Measurements from ENCODE around the gene DAZAP1. TPM values are rescaled to one million over a fixed set of nuclear protein-coding genes. Genes with fewer than 3 reads are reported as not detected.
"Not testable (repeated sequence)": the region's sequence is repeated elsewhere in the genome, so short reads cannot be mapped to it uniquely, and the experiment has no call there.

Gene DAZAP1
- total RNA-seq, 2 donors from 2014 or later = 233 to 282 TPM

DNA sequence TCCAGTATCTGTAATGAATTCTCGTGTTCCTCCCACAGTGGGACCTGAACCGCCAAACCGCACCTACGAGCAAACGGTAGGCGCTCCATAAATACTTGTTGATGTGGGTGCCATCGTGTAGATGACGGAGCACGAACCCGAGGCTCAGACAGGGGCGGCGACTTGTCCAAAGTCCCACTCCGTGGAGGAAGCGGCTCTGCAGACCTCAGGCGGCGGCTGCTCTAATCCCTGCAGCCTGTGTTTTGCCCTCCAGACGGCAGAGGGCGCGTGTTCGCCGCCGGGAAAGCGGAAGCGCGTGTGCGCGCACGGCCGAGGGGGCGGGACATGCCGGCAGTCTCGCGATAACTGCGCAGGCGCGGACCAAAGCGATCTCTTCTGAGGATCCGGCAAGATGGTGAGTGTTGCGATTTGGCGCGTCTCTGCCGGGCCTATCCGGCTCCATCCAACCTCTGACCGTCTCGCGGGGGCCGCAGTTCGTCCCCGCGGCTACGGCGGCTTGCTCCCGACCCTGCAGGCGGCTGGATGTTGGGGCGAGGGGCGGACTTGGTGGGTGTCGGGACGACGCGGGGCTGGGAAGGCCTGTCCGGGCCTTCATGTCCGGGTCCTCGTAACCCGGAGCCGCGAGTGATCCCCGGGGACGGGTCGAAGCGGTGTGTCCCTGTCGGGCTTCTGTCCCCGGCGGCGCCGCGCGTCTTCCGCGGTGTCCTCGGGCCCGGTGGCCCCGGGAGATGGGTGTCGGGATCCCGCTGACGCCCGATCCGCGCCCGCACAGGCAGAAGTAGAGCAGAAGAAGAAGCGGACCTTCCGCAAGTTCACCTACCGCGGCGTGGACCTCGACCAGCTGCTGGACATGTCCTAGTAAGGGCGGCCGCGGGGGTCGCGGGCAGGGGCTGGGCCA lies 30.9 kb downstream of the DAZAP1 start, which contains the start of gene RPS15:
RPS15 (plus strand) TSS at position 362 of the 898 bp plus-strand sequence; CDS start at position 392, 30 bp downstream.
- peak; percentile 96 for DNase-seq (ENCODE audit: low spot score)
- H3K36me3 Mint-ChIP-seq = no peaks in the 10 kb centered on the region
- no peaks in the 10 kb centered on the region for H3K27me3 Mint-ChIP-seq
- H3K4me3 Mint-ChIP-seq = peak within 1 kb of the TSS; percentile 91
- peaks cover 8 to 22% of the 10 kb centered on the region in 2 donors for H3K4me1 Mint-ChIP-seq (ENCODE audit: low read depth in 2 of 2)
- peak; percentile 92 to 94 for ATAC-seq
- H3K27ac Mint-ChIP-seq = peak within 1 kb of the TSS; percentile 95 to 98
- H3K9me3 Mint-ChIP-seq = no peaks in the 10 kb centered on the region

DNA sequence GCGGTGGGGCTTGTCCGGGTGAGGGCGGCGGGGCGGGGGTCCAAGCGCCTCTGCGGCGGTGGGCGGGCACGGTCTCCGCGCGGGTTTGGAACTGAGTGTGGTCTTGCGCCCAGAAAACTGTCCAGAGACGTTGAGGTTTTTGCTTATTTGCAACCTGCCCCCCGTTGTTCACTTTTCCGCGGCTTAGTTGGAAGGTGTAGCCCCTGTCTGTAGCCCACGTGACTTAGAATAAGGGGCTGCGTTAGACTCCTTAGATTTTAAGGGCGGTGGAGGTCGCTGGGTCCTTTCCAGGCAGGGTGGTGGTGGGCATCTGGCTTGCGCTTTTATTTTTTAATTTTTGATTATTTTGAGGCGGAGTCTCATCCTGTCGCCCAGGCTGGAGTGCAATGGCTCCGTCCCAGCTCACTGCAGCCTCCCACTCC lies 31.6 kb downstream of the DAZAP1 start:
- no peak for DNase-seq (ENCODE audit: low spot score)
- no peak for ATAC-seq
- Mint-ChIP-seq H3K27me3 (no peaks in the 10 kb centered on the region), H3K36me3 (no peaks in the 10 kb centered on the region), H3K27ac (peak overlapping the region; percentile 95 to 98), H3K9me3 (no peaks in the 10 kb centered on the region), H3K4me3 (peak overlapping the region; percentile 91), H3K4me1 (ENCODE audit: low read depth in 2 of 2) (peaks cover 8 to 22% of the 10 kb centered on the region in 2 donors)

DNA sequence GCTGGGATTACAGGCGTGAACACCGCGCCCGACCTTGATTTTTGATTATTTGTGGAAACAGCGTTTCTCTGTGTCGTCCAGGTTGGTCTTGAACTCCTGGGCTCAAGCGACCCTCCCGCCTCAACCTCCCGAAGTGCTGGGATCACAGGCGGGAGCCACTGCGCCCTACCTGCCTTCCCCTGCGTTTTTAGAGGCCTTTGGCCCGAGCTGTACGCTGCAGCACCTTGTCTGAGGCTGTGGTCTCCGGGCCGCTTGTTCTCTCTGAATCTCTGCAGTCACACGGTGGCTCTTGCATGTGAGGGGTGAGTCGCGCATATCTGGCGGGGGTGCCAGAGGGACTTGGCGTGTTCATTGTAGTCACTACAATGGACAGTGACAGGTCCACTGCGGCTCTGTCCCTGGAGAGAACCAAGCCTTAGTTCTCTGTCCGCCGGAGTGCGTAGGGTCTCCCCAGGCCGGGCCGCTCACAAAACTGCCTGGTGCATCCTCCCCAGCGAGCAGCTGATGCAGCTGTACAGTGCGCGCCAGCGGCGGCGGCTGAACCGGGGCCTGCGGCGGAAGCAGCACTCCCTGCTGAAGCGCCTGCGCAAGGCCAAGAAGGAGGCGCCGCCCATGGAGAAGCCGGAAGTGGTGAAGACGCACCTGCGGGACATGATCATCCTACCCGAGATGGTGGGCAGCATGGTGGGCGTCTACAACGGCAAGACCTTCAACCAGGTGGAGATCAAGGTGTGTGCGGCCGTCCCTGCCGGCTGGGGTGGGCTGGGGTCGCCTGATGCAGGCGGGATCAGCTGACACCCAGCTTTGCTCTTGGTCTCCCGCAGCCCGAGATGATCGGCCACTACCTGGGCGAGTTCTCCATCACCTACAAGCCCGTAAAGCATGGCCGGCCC lies 32.4 kb downstream of the DAZAP1 start:
- not testable (repeated sequence) for ATAC-seq; H3K9me3 Mint-ChIP-seq; H3K36me3 Mint-ChIP-seq; H3K27me3 Mint-ChIP-seq; DNase-seq (ENCODE audit: low spot score)
- Mint-ChIP-seq H3K27ac (peak overlapping the region; percentile 95 to 98), H3K4me3 (peak overlapping the region; percentile 91), H3K4me1 (ENCODE audit: low read depth in 2 of 2) (peaks cover 10 to 25% of the 10 kb centered on the region in 2 donors)

DNA sequence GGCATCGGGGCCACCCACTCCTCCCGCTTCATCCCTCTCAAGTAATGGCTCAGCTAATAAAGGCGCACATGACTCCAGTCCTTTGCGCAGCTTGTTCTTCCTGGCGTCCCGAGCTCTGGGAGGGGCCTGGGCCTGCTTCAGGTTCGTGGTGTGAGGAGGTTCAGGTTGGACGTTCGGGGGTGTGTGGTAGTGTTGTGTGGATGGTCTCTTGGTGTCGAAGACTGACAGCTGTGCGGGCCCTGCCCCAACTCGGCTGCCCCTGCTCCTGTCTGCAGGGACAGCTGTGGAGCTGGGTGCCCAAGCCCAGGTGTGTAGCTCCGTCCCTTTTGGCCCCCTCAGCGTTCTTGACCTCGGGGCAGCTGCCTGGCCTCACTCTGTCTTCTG lies 33.0 kb downstream of the DAZAP1 start:
- DNase-seq (ENCODE audit: low spot score) (no peak), ATAC-seq (no peak)
- Mint-ChIP-seq H3K36me3 (no peaks in the 10 kb centered on the region), H3K27me3 (no peaks in the 10 kb centered on the region), H3K4me1 (ENCODE audit: low read depth in 2 of 2) (peaks cover 13 to 28% of the 10 kb centered on the region in 2 donors), H3K9me3 (no peaks in the 10 kb centered on the region), H3K4me3 (peak overlapping the region; percentile 91), H3K27ac (peak overlapping the region; percentile 53 to 98)

DNA sequence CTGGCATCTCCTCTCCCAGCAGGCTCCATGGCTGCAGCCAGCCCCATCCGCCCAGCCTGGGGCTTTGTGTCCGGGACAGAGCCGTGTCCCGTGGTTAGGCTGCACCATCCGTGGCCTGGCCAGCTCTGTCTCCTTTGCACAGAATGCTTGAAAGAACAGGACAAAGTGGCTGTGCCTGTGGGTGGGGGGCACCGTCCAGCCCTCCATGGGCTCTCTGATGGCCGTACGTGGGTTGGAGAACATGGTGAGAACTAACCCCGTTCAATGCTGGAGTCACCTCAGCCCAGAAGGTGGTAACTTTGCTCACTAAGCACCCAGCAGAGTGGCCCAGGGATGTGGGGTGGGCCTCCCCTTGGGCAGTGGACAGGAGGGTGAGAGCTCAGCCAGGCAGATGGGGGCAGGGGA lies 33.6 kb downstream of the DAZAP1 start:
- peaks cover 13 to 28% of the 10 kb centered on the region in 2 donors for H3K4me1 Mint-ChIP-seq (ENCODE audit: low read depth in 2 of 2)
- no peak for DNase-seq (ENCODE audit: low spot score)
- H3K9me3 Mint-ChIP-seq = no peaks in the 10 kb centered on the region
- H3K27ac Mint-ChIP-seq = peak overlapping the region; percentile 53 to 98
- H3K4me3 Mint-ChIP-seq = peak overlapping the region; percentile 91
- no peaks in the 10 kb centered on the region for H3K27me3 Mint-ChIP-seq
- ATAC-seq = no peak
- no peaks in the 10 kb centered on the region for H3K36me3 Mint-ChIP-seq

DNA sequence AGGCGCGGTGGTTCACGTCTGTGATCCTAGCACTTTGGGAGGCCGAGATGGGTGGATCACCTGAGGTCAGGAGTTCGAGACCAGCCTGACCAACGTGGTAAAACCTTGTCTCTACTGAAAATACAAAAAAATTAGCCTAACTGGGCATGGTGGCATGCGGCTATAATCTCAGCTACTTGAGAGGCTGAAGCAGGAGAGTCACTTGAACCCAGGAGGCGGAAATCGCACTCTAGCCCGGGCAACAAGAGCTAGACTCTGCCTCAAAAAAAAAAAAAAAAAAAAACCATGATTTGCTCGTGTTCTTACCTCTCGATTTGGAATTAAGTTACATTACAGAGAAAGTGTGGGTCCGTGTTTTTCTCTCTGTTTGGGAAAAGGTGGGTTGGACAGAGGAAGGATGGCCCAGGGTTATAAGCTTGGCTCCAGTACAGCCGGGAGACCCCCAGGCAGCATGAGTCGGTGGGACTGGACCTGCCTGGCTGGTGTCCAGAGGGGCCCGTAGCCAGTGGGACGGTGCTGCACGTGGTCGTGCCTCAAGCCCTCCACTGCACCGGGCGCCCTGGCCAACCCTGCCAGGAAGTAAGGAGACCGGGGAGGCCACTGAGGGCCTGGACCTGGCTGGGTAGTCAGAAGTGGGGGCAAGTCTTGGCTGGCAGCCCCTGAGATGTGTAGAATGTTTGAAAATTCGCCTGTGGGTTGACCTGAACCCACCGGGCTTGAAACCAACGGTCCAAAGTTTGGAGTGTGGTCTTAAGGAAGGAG lies 34.5 kb downstream of the DAZAP1 start:
- H3K9me3 Mint-ChIP-seq = no peaks in the 10 kb centered on the region

DNA sequence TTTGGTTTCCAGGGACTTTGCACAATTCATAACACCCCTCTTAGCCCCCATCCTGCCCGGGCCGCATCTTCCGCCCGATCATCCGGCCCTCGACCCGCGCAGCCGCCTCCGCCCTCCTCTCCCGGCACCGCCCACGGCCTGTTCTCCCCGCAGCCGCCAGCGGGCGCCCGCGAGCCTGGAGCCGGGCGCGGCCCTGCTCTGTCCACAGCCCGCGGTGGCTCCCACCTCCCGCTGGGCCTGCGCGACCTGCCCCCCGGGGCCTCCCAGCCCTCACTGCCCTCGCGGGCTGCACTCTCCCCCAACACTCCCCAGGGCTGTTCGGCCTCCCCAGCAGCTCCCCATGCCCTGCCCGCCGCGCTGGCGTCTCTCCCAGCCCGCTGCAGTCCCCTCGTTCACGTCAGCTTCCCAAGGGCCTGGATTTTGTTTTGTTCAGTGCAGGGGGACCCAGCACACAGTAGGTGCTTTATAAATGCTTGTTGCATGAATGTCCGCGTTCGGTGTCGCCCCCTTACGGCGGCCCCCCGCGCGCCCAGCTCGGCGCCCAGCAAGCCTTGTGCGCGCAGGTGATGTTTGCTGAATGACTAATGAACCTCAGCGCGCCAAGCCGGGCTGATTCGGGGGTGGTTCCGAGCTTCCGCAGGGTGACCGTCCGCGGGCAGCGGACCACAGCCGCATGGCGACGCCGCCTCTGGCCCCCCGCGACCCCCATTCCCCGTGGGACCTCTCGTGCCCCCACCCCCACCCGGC lies 38.0 kb downstream of the DAZAP1 start:
- peak; percentile 89 for DNase-seq (ENCODE audit: low spot score)
- Mint-ChIP-seq H3K27me3 (peaks cover 16 to 20% of the 10 kb centered on the region in 2 donors), H3K9me3 (no peaks in the 10 kb centered on the region), H3K4me1 (ENCODE audit: low read depth in 2 of 2) (peaks cover 13 to 22% of the 10 kb centered on the region in 2 donors), H3K36me3 (no peaks in the 10 kb centered on the region), H3K4me3 (peak overlapping the region; percentile 76), H3K27ac (peak overlapping the region; percentile 43 to 66)
- peak; percentile 94 for ATAC-seq

More for the DNA sequence above, 34.5 kb downstream of the DAZAP1 start:
- Mint-ChIP-seq H3K36me3 (no peaks in the 10 kb centered on the region), H3K27me3 (no peaks in the 10 kb centered on the region), H3K4me3 (peak overlapping the region; percentile 10), H3K4me1 (ENCODE audit: low read depth in 2 of 2) (peaks cover 13 to 28% of the 10 kb centered on the region in 2 donors), H3K27ac (peak overlapping the region; percentile 53 to 54)
- no peak for DNase-seq (ENCODE audit: low spot score)
- no peak for ATAC-seq

DNA sequence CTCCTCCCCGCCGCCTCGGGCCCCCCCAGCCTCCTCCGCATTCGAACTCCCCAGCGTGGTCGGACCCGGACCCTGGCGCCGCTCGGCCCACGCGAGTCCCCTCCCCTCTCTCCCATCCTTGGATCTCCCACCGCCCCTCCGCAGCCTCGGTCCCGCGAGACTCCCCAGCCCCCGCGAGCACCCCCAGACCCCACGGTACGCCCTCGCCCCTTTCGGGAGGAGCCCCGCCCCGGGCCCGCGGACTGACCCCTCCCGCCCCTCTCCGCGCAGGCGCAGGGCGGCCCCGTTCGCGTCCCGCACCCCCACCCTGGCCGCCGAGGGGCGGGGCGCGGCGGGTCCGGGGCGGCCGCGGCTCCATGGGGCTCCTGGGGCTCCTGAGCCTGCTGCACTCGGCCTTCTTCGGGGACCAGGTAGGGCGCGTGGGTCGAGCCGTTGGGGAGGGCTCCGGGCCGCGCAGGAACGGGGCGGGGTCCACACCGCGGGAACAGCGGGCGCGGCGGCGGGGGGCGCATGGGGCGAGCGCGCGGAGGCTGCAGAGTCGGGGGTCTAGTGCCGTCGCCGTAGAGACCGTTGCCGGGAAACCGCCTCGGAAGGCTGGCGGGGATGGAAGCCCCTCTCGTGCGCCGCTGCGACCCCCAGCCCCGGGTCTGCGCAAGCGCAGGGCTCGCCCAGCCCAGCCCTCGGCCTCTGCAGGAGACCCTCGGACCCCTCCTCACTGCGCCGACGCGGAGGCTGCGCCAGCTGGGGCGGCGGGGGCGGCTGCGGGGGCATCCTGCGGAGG lies 38.7 kb downstream of the DAZAP1 start:
- ATAC-seq = no peak
- Mint-ChIP-seq H3K27ac (no peak overlapping the region), H3K27me3 (peaks cover 22 to 28% of the 10 kb centered on the region in 2 donors), H3K9me3 (no peaks in the 10 kb centered on the region), H3K4me1 (ENCODE audit: low read depth in 2 of 2) (peaks cover 13 to 21% of the 10 kb centered on the region in 2 donors), H3K4me3 (no peak overlapping the region), H3K36me3 (no peaks in the 10 kb centered on the region)
- DNase-seq (ENCODE audit: low spot score) = no peak

DNA sequence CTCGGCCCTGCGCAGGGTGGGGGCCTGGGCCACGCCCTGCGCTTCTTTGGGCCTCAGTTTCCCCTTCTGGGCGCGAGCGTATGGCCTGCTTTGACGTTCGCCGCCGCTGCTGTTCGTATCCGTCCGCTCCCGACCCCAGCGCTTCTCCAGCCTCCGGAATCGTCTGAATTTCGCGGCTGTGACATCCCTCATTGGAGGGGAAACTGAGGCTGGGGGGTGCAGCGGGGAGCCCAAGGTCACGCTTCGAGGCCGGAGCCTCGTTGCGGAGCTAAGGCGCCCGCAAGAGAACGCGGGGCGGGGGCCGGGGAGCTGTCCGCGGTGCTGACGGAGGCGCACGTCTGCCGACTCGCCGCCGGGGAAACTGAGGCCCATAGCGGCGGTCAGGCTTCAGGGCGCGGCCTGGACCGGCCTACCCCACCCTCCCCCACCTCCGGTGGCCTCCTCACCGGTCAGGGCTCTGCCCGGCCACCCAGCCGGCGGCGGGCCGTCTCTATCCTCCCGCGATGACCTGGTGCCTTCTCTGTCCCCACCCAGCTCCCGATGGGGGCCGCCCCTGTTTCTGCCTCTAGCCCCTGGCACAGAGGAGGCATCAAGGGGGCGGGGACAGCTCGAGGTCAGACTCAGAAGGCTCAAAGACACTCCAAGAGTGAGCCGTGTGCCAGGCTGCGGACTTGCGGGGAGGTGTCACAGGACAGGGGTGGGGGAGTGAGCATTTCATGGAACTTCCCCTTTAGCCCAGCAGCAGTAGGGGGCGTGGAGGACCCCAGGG lies 39.5 kb downstream of the DAZAP1 start:
- peaks cover 10 to 19% of the 10 kb centered on the region in 2 donors for H3K4me1 Mint-ChIP-seq (ENCODE audit: low read depth in 2 of 2)
- no peak for DNase-seq (ENCODE audit: low spot score)
- H3K27ac Mint-ChIP-seq = no peak overlapping the region
- peaks cover 22 to 30% of the 10 kb centered on the region in 2 donors for H3K27me3 Mint-ChIP-seq
- H3K4me3 Mint-ChIP-seq = no peak overlapping the region
- no peak for ATAC-seq
- no peaks in the 10 kb centered on the region for H3K36me3 Mint-ChIP-seq
- H3K9me3 Mint-ChIP-seq = no peaks in the 10 kb centered on the region

DNA sequence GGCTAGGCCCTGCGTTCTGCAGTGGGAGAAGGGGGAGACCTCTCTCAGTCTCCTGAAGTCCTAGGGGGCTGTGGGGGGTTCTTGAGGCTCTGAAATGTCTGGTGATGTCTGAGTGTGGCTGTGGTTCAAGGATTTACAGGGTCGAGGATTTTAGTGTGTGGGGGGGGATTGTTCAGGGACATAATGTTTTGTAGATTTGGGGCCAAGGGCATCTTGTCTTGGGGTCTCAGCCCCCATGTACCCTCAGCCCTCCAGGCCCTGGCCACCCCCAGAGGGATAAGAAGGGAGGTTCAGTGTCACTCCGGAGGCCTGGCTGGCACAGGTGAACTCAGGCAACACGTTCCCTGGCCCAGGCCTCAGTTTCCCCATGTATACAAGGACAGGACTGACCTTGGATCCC lies 40.1 kb downstream of the DAZAP1 start:
- no peaks in the 10 kb centered on the region for H3K9me3 Mint-ChIP-seq
- DNase-seq (ENCODE audit: low spot score) (no peak), ATAC-seq (no peak)
- peaks cover 24 to 30% of the 10 kb centered on the region in 2 donors for H3K27me3 Mint-ChIP-seq
- H3K4me3 Mint-ChIP-seq = no peak overlapping the region
- no peaks in the 10 kb centered on the region for H3K36me3 Mint-ChIP-seq
- H3K4me1 Mint-ChIP-seq (ENCODE audit: low read depth in 2 of 2) = peaks cover 5 to 18% of the 10 kb centered on the region in 2 donors
- no peak overlapping the region for H3K27ac Mint-ChIP-seq

DNA sequence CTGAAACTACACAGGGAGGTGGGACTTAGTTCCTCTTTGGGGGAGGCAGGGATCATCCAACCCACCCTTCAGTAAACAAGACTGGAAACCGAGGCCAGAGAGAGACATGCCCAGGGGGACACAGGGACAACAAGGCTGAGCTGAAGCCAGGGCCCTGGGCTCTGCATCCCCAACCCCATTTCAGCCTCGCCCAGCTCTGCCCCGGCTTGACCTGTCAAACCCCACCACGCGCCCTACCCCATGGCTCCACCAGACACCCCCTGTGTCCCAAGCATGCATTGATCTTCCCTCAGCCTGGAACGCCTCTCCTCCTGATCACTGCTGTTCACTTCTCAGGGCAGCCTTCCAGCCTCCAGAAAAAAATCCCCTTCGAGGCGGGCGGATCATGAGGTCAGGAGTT lies 40.6 kb downstream of the DAZAP1 start:
- Mint-ChIP-seq H3K36me3 (no peaks in the 10 kb centered on the region), H3K9me3 (no peaks in the 10 kb centered on the region), H3K4me3 (no peak overlapping the region), H3K4me1 (ENCODE audit: low read depth in 2 of 2) (peaks cover 5 to 18% of the 10 kb centered on the region in 2 donors), H3K27me3 (peaks cover 24 to 30% of the 10 kb centered on the region in 2 donors), H3K27ac (no peak overlapping the region)
- ATAC-seq (no peak), DNase-seq (ENCODE audit: low spot score) (no peak)

Measured in natural killer cell treated with Interleukin-12 subunit alpha and Interleukin-12 subunit beta and Interleukin-15 and Interleukin-18, amount 100 ng/mL, for 72 hours (primary cell).